SK-N-SH (cell line): ENCODE results near the gene GPC5.

Experiments used
- CHD2 ChIP-seq: fragments of 150-350 bp; IDR thresholded peaks from 2 replicates; pipeline ENCODE4 v1.6.1; 2018; ENCODE audit warnings: low read length; ENCODE audit not compliant: partially characterized antibody
- EP300 ChIP-seq, 2 experiments: IDR thresholded peaks; 2 replicates each; pipeline versions ENCODE4 v1.4.0 to v1.6.1; 2012; ENCODE audit warnings: borderline replicate concordance in 1 of 2, low read depth in 1 of 2, low read length in 1 of 2
- FOXJ3 ChIP-seq: sonication (generic); formaldehyde crosslinking; IDR thresholded peaks from 2 replicates; pipeline ENCODE4 v1.5.1; 2020; ENCODE audit warnings: mild to moderate bottlenecking, missing genetic modification reagents
- FOXM1 ChIP-seq: IDR thresholded peaks from 2 replicates; pipeline ENCODE4 v1.4.0; 2012; ENCODE audit warnings: low read depth, mild to moderate bottlenecking
- POLR2AphosphoS5 ChIP-seq: IDR thresholded peaks from 2 replicates; pipeline ENCODE4 v1.6.1; 2012; ENCODE audit warnings: low read depth, low read length
- SMC3 ChIP-seq: IDR thresholded peaks from 2 replicates; pipeline ENCODE4 v1.6.1; 2012; ENCODE audit warnings: low read depth, low read length, improper control_type of control experiment
- TAF1 ChIP-seq: IDR thresholded peaks from 2 replicates; pipeline ENCODE4 v1.6.1; 2012; ENCODE audit warnings: low read depth, mild to moderate bottlenecking, low read length, moderate library complexity, borderline replicate concordance
- TF ChIP-seq, protein P1 (sequence below): fragments of 200-600 bp; sonication (generic); IDR thresholded peaks from 2 replicates; pipeline ENCODE4 v1.6.1; 2017; ENCODE audit warnings: antibody characterized with exemption, mild to moderate bottlenecking, moderate library complexity
- TF ChIP-seq, protein P2 (sequence below): fragments of 150-350 bp; IDR thresholded peaks from 2 replicates; pipeline ENCODE4 v1.6.1; 2017; ENCODE audit warnings: antibody characterized with exemption, low read length, low read depth, borderline replicate concordance
- TF ChIP-seq, protein P3 (sequence below): IDR thresholded peaks from 2 replicates; pipeline ENCODE4 v1.4.0; 2012; ENCODE audit warnings: low read depth

DNA sequence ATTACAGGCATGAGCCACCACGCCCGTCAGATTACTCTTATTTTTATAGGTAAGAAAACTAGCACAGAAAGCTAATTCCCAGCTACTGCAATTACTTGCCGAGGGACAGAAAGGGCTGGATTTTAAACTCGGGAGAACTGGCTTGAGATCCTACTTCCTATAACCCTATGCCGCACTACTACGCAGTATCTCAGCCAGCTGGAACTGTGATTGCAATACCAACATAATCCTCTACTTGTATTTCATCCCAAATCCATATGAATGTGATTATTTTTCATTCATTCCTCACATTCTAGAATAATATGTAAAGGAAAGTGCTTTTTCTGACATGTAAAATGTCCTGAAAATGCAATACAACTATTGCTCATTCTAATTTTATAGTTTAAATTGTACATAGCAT is 1054.4 kb downstream of the GPC5 start:
- TF ChIP-seq POLR2AphosphoS5 = no peak
- TF ChIP-seq, protein P1, sequence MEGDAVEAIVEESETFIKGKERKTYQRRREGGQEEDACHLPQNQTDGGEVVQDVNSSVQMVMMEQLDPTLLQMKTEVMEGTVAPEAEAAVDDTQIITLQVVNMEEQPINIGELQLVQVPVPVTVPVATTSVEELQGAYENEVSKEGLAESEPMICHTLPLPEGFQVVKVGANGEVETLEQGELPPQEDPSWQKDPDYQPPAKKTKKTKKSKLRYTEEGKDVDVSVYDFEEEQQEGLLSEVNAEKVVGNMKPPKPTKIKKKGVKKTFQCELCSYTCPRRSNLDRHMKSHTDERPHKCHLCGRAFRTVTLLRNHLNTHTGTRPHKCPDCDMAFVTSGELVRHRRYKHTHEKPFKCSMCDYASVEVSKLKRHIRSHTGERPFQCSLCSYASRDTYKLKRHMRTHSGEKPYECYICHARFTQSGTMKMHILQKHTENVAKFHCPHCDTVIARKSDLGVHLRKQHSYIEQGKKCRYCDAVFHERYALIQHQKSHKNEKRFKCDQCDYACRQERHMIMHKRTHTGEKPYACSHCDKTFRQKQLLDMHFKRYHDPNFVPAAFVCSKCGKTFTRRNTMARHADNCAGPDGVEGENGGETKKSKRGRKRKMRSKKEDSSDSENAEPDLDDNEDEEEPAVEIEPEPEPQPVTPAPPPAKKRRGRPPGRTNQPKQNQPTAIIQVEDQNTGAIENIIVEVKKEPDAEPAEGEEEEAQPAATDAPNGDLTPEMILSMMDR = no peak
- no peak for TF ChIP-seq TAF1
- TF ChIP-seq EP300 (IDR thresholded peaks at IDR 0.05; ENCODE audit: borderline replicate concordance in 1 of 2, low read depth in 1 of 2, low read length in 1 of 2) = no peak
- TF ChIP-seq, protein P2, sequence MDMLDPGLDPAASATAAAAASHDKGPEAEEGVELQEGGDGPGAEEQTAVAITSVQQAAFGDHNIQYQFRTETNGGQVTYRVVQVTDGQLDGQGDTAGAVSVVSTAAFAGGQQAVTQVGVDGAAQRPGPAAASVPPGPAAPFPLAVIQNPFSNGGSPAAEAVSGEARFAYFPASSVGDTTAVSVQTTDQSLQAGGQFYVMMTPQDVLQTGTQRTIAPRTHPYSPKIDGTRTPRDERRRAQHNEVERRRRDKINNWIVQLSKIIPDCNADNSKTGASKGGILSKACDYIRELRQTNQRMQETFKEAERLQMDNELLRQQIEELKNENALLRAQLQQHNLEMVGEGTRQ = no peak
- TF ChIP-seq, protein P3, sequence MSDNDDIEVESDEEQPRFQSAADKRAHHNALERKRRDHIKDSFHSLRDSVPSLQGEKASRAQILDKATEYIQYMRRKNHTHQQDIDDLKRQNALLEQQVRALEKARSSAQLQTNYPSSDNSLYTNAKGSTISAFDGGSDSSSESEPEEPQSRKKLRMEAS = no peak
- TF ChIP-seq CHD2 = no peak
- no peak for TF ChIP-seq SMC3
- no peak for TF ChIP-seq FOXM1
- no peak for TF ChIP-seq FOXJ3
